Prostate gland (tissue), 2 donors: Measurements from ENCODE around the gene TPBGL. TPM values are rescaled to one million over a fixed set of nuclear protein-coding genes. Genes with fewer than 3 reads are reported as not detected.

Experiments used
- DNase-seq: peaks from one replicate; pipeline ENCODE4 v3.0.0-alpha.2; 2019; ENCODE audit warnings: low spot score
- H3K27ac ChIP-seq, 2 donors: fragments of 200-600 bp; sonication (generic); 2 replicates each; pipeline ENCODE4 v1.5.1; 2017 to 2019
- H3K27me3 ChIP-seq: fragments of 200-600 bp; sonication (generic); replicated peaks from 2 replicates; pipeline ENCODE4 v1.5.1; 2019; ENCODE audit not compliant: insufficient read depth
- H3K36me3 ChIP-seq, 2 donors: fragments of 200-600 bp; sonication (generic); 1 replicate in 1 of 2; 2 replicates in 1 of 2; pipeline versions ENCODE4 v1.5.1 to v1.8.1; 2017 to 2019
- H3K4me1 ChIP-seq: fragments of 200-600 bp; sonication (generic); replicated peaks from 2 replicates; pipeline ENCODE4 v1.5.1; 2019
- H3K4me3 ChIP-seq, 2 donors: fragments of 200-600 bp; sonication (generic); 2 replicates each; pipeline ENCODE4 v1.5.1; 2017 to 2019
- H3K9me3 ChIP-seq: fragments of 200-600 bp; sonication (generic); 2 replicates; pipeline ENCODE4 v1.5.1; 2017
- POLR2A ChIP-seq: fragments of 450-650 bp; IDR thresholded peaks from one replicate; pipeline ENCODE4 v1.6.1; 2016; ENCODE audit warnings: antibody characterized with exemption, mild to moderate bottlenecking
- POLR2AphosphoS5 ChIP-seq: sonication (generic); formaldehyde crosslinking; IDR thresholded peaks from one replicate; pipeline ENCODE4 v1.6.1; 2017; ENCODE audit warnings: antibody characterized with exemption
- WGBS: methylation state at CpG from one replicate; pipeline ENCODE4 v1.1.5; 2018; 5-methylcytosine and 5-hydroxymethylcytosine counted together
- intact Hi-C: fragments of 100-400 bp; cut with DNase I; formaldehyde crosslinking; loops from one replicate; pipeline ENCODE4 v1.14.2; 2022
- total RNA-seq, 2 donors: library from RNA; depleted of rRNA; stranded (reverse); fragments of >200 nt; gene quantifications; one replicate each; pipeline ENCODE4 v1.1.0, GENCODE V29; 2016
- TF ChIP-seq, protein P1 (sequence below), 4 experiments: fragments of 200-600 bp in 2 of 4; fragments of 450-650 bp in 2 of 4; sonication (generic) in 2 of 4; IDR thresholded peaks; 1 replicate in 3 of 4; 2 replicates in 1 of 4; pipeline ENCODE4 v1.5.1; 2016 to 2019; ENCODE audit warnings: antibody characterized with exemption in 4 of 4, mild to moderate bottlenecking in 2 of 4, moderate library complexity in 2 of 4

The TPBGL gene
- total RNA-seq, 2 donors from 2014 or later = 0.68 to 8.3 TPM

DNA sequence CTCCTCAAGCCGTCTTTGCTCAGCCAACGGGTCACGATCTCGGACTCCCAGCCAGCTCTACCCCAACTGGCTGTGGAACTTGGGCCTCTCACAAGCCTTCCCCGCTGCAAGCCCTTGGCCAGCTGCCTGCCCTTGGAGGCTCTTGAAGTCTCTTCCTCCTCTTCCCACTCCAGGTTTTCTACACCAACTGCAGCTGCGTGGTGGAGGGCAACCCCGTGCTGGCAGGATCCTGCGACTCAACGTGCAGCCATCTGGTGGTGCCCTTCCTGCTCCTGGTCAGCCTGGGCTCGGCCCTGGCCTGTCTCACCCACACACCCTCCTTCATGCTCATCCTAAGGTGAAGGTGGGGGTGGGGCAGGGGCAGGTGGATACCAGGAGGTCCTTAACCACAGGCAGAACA, 40.5 kb upstream of the TPBGL start:
- Histone ChIP-seq H3K4me3 (no peak overlapping the region), H3K4me1 (peaks cover 3% of the 10 kb centered on the region), H3K27me3 (no peaks in the 10 kb centered on the region), H3K27ac (no peak overlapping the region), H3K9me3 (no peaks in the 10 kb centered on the region), H3K36me3 (no peaks in the 10 kb centered on the region)
- WGBS = 49% methylated on average over 10 of the region's 10 CpGs
- no peak for DNase-seq
- intact Hi-C loops = no loop called here
- TF ChIP-seq POLR2A (no peak), POLR2AphosphoS5 (no peak)
- TF ChIP-seq, protein P1, sequence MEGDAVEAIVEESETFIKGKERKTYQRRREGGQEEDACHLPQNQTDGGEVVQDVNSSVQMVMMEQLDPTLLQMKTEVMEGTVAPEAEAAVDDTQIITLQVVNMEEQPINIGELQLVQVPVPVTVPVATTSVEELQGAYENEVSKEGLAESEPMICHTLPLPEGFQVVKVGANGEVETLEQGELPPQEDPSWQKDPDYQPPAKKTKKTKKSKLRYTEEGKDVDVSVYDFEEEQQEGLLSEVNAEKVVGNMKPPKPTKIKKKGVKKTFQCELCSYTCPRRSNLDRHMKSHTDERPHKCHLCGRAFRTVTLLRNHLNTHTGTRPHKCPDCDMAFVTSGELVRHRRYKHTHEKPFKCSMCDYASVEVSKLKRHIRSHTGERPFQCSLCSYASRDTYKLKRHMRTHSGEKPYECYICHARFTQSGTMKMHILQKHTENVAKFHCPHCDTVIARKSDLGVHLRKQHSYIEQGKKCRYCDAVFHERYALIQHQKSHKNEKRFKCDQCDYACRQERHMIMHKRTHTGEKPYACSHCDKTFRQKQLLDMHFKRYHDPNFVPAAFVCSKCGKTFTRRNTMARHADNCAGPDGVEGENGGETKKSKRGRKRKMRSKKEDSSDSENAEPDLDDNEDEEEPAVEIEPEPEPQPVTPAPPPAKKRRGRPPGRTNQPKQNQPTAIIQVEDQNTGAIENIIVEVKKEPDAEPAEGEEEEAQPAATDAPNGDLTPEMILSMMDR (IDR thresholded peaks at IDR 0.05) = no peak

DNA sequence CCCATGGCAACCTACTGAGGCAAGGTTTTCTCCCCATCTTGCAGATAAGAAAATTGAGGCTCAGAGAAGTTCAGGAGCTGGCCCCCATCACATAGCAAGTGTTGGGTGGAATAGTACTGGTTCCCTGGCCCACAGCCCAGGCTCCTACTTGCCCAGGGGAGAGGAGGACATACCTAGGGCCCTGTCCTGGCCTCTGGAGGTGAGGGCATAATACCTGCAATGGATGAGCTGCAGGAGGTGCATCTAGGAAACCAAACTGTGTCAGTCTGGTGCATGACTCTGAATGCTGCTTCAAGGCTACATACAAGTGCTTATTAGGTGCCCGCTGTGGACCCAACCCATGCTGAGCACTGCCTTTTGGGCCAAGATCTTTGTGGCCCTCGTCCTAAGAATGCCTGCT, 40.0 kb upstream of the TPBGL start:
- Histone ChIP-seq H3K27ac (no peak overlapping the region), H3K4me1 (peaks cover 1% of the 10 kb centered on the region), H3K36me3 (no peaks in the 10 kb centered on the region), H3K4me3 (no peak overlapping the region), H3K27me3 (no peaks in the 10 kb centered on the region), H3K9me3 (no peaks in the 10 kb centered on the region)
- intact Hi-C loops = no loop called here
- no peak for DNase-seq
- 96% methylated on average over 2 of the region's 2 CpGs for WGBS
- TF ChIP-seq POLR2A (no peak), POLR2AphosphoS5 (no peak)
- TF ChIP-seq, protein P1 (IDR thresholded peaks at IDR 0.05) = no peak

DNA sequence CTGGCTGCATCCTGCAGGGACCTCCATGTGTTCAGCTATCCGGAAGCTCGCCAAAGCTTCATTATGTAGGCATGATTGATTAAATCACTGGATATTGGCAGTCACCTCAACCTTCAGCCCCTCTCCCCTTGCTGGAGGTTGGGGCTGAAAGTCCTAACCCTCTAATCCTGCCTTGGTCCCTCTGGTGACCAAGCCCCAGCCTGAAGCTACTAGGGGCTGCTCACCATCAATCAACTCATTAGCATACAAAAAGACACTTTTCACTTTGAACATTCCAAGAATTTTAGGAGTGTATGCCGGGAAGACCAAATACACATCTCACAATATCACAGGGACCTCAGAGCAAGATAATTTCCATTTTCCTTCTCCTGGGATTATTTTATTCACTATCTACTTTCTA, 38.8 kb upstream of the TPBGL start:
- H3K27ac ChIP-seq = no peak overlapping the region
- H3K36me3 ChIP-seq = no peaks in the 10 kb centered on the region
- TF ChIP-seq POLR2AphosphoS5 = no peak
- no peak for TF ChIP-seq POLR2A
- TF ChIP-seq, protein P1 (IDR thresholded peaks at IDR 0.05) = no peak
- H3K27me3 ChIP-seq = no peaks in the 10 kb centered on the region
- H3K9me3 ChIP-seq = no peaks in the 10 kb centered on the region
- intact Hi-C loops = no loop called here
- DNase-seq = no peak
- 67% methylated on average over 3 of the region's 3 CpGs for WGBS
- no peak overlapping the region for H3K4me3 ChIP-seq
- no peaks in the 10 kb centered on the region for H3K4me1 ChIP-seq

DNA sequence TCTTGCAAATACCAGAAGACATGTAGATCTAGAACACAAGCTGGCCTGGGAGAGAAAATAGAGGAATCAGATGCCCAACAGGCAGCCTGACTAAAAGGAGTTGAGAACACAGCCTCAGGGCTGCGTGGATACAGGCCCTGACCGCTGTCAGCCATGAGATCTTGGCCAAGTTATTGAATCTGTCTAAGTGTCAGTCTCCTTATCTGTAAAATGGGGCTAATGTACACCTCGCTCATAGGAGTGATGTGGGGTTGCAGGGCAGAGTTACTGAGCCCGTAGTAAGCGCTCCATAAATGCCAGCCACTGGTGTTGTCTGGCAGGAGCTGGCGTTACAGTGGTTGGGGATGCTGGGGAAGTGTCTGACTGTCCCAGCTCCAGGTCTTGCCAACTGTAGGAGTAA, 38.4 kb upstream of the TPBGL start:
- Histone ChIP-seq H3K27ac (no peak overlapping the region), H3K4me1 (no peaks in the 10 kb centered on the region), H3K27me3 (no peaks in the 10 kb centered on the region), H3K36me3 (no peaks in the 10 kb centered on the region), H3K9me3 (no peaks in the 10 kb centered on the region), H3K4me3 (no peak overlapping the region)
- WGBS = 93% methylated on average over 6 of the region's 6 CpGs
- no peak for DNase-seq
- TF ChIP-seq POLR2A = no peak
- no peak for TF ChIP-seq POLR2AphosphoS5
- TF ChIP-seq, protein P1 (IDR thresholded peaks at IDR 0.05) = no peak
- intact Hi-C loops = no loop called here

DNA sequence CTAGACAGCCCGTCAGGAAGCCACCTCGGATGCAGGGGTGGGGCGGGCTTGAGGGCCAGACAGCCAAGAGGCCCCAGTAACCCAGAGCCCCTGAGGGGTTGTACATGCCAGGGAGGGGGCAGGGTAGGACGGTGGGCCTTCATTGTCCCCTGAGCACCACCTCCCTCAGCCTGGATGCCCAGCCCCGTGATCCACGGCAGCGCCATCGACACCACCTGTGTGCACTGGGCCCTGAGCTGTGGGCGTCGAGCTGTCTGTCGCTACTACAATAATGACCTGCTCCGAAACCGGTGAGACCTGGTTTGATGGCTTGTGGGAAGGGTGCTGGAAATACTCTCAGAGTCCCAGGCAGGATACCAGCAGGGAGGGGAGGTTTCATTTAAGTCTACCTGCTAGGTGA, 37.4 kb upstream of the TPBGL start:
- no peak overlapping the region for H3K27ac ChIP-seq
- no peaks in the 10 kb centered on the region for H3K4me1 ChIP-seq
- H3K9me3 ChIP-seq = no peaks in the 10 kb centered on the region
- intact Hi-C loops = no loop called here
- H3K36me3 ChIP-seq = no peaks in the 10 kb centered on the region
- no peak for TF ChIP-seq POLR2AphosphoS5
- no peak for TF ChIP-seq POLR2A
- TF ChIP-seq, protein P1 (IDR thresholded peaks at IDR 0.05) = no peak
- no peak overlapping the region for H3K4me3 ChIP-seq
- WGBS = 69% methylated on average over 9 of the region's 13 CpGs
- no peaks in the 10 kb centered on the region for H3K27me3 ChIP-seq
- DNase-seq = no peak
